HG03139 (cell line): ENCODE data around the gene OPTC.

ENCODE experiments used
- ATAC-seq: cut with Tn5 transposase; IDR thresholded peaks from one replicate; pipeline ENCODE4 v1.9.1; 2021; ENCODE audit not compliant: unreplicated experiment

OPTC gene

DNA sequence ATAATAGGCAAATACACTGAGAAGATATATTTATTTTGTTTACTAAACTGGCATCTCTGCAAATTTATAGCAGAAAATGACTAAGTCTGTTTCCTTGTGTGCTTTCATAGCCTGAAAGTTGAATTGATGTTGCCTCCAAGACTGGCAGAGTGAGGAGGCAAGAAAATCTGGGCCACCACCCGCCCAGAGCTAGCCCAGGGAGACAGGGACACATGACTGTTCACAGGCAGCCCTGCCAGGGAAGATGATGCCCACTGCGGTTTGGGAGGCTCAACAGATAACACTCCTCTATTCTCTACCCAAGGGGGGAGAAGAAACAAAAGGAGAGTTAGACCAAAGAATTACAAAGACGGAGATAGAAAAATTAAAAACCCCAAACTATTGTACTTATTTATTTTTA, 37.1 kb downstream of the OPTC start:
- ATAC-seq: no peak

DNA sequence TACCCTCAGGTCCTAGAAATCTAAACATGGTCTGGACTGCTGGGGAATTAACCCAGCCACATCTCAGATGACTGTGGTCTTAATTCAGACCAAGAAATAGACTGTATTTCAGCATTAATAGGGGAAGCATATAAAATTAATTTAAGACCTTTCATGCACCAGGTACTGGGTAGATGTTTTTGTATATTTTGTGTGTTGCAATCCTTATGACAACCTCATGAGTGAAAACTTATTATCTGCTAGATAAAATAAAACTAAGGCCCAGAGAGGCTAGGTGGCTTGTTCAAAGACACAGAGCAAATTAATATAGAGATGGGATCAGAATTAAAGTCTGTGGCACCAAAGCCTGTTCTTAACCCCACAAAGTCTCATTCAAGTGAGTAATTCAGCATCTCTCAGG, 40.1 kb downstream of the OPTC start:
- no peak for ATAC-seq

DNA sequence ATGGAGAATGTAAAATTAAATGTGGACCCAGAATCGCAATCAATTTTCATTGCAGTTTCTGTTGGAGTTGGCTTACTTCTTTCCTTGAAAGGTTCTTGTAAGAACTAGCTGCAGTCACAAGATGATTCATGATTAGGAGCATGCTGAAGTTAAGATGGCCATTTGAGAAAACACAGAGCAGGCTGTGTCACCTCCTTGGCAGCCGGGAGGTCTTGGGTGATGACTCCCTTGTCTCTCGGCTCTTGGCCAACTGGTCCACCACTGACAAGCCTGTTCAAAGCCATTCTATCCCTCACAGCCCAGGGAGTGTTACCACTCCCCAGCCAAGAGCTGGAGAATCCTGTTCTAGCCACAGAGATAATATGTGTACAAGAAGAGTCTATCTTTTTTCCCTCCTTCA, 40.6 kb downstream of the OPTC start:
- no peak for ATAC-seq

DNA sequence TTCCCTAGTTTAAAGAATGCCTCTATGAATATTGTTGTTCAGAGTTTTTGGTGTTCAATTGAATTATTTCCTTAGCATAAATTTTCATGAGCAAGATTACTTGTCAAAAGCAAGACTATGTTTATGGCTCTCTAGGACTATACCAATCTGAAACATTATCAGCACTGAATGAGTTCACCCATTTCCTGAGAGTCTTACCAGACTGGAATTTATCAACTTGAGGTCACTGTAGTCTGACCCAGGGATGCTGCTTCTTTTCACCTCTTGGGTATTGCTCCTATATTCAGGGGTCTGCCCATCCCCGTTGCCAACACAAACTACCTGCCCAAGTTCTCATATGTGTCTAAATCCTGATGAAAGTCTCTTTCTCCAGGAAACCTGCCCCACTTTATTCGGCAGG, 42.6 kb downstream of the OPTC start:
- no peak for ATAC-seq

DNA sequence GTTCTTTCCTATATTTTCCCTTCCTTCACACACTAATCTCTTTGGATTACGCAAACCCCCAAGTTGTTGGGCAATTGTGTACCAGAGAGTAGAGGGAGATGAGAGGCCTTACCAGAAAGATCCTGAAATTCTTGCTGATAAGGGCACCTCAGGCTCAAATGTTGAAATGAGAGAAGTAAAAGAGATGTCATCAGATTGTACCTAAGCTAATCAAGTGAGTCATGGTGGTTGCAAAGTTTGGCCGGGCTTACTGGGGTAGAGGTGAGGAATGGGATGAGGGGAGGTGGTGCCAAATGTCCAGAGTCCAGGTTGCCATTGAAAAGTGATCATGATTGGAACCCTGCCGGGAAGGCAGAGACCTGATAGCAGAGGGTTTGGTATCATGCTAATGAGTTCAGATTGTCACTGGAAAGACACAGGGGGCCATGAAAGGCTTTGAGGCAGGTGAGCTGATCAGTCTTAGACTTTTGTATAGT, 43.1 kb downstream of the OPTC start:
- no peak for ATAC-seq

DNA sequence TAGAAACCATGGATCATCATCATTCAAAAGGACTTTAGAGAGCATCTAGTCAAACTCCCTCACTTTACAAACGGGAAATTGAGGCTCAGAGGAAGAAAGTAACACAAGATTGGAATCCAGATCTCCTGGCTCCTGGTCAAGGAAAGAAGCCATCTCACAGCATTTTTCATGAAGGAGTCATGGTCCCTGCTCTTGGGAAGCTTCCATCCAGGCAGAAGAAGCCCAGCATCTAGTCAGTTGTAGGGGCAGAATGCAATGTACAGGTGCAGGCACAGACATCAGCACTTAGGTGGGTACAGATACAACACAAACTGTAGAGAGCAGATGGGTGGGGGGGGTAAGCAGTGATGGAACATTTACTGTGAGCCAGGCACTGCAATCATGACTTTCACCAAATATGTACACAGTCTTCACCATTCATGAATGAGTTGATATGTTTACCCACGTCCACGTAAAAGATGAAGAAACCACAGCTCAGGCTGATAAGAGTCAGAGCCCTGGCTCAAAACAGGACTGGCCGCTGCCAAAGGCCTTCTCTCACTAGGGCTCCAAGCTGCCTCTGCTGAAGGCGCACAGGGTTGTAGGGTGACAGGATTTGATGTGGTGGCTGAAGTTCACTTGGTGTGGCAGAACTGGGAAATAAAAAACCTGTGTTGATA, 44.0 kb downstream of the OPTC start:
- ATAC-seq: no peak

DNA sequence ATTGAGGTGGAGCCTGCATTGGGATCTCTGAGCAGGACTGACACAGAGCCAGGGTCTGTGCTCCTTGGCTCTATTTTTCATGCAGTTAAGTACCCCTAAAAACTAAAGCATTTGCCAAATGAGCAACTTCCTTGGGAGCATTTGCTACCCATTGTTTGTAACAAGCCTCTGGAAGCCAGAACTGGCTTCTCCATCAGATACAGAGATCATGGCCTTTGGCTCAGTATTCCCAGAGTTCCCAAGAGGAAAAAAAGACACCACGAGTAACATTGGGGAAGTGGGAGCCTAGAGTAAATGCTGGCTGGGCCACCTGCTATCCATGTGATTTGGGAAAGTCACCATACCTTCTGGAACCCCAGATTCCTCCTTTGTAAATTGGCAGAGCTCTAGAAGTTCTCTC, 44.8 kb downstream of the OPTC start:
- ATAC-seq: no peak

DNA sequence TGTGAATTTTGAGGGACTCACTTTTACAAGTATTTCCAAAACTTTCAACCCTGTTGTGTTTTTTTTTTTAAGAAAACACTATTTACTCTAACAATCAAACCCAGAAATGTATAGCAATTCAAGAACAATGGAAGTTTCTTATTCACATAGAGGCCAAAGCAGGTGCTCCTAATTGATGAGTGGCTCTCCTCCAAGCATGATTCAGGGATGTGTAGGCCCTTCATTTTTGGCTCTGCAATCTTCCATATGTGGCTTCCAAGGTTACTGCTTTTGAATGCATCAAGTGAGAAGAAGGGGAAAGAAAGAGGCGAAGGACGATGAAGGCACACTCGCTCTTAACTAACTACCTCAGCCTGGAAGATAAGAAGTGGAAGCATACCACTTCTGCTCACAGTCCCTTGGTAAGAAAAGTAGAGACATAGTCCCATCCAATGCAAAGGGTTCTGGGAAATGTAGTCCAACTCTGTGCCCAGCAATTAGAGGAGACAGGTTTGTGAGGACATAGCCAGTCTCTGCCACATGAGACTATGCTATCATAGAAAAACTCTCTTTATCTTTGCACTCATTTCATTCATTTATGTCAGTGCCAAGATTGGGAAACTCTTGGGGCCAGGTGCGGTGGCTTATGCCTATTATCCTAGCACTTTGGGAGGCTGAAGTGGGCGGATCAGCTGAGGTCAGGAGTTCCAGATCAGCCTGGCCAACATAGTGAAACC, 46.0 kb downstream of the OPTC start:
- no peak for ATAC-seq

DNA sequence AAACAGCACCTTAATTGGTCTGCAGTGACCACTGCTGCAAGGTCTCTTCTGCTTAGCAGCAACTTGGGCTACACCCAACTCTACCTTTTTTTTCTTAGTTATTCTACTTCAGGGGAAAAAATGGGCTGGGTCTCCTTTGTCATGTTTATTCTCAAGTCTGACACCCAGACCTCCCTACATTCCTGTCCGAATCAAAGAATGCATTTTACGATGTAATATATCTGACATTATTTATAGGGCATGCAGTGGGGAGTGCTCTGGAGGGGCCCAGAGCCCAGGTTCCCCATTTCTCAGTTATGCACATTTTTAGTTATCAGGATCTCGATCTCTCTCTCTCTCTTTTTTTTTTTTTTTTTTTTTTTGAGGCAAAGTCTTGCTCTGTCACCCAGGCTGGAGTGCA, 50.5 kb downstream of the OPTC start:
- ATAC-seq: no peak

DNA sequence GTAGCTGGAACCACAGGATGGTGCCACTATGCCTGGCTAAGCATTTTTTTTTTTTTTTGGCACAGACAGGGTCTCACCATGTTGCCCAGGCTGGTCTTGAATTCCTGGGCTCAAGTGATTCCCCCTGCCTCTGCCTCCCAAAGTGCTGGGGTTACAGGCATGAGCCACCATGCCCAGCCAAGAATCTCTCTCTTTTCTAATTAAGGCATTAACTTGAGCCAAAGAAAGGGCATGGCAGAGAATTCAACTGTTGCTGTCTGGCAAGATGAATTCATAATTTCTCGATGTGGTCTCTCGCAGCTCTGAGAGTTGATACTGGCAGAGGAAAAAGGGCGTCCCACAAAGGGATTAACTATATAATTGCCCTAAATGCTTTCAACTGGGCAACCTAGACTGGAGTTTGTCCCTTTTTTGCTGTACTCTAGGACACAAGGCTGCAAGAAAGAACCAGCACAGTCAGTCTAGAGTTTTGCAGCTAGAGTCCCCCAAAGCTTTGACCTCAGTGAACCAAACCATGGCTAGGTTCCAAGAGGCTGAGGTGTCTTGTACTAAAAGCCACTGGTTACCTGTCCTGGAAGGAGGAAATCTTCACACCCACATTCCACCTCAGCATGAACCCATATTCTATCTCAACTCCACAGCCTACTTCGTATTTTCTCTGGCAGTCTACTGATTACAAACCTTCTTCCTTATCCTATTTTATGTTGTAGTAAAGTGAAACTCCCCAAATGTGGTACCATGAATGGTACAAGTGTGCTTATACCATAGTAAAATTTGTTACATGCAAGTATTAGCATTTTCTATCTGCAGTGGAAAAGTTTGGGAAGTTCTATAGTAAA, 51.2 kb downstream of the OPTC start:
- ATAC-seq: no peak

DNA sequence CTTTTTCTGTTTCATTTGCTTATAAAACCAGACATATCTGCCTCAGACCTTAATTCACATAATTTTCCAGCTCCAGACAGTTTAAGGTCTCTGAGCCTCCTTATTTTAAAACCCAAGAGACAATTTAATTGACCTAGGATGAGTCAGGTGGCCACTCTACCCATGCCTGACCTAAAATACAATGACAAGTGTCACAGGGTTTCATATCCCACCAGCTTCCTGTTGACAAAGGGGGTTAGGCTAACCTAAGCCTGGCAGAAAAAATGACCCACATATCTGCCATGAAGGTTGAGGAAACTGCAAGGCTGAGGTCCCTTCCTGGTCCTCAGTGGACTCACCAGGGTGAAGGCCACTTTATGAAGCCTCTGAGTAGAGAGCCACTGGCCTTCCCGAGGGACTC, 52.3 kb downstream of the OPTC start:
- no peak for ATAC-seq

DNA sequence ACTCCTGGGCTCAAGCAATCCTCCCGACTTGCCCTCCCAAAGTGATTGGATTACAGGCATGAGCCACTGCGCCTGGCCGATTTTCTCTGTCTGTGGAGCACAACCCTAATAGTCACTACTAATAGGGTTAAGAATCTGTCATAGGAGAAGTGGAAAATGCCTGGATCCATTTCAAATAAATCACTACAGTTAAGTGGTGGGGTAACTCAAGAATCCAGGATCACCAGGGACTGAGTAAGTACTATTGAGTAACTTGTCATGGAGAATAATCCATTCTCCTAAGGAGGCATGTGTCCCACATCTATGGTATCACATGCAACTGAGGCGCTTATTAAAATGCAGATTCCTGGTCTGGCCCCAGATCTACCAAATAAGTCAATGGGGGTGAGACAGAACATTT, 53.2 kb downstream of the OPTC start:
- no peak for ATAC-seq

DNA sequence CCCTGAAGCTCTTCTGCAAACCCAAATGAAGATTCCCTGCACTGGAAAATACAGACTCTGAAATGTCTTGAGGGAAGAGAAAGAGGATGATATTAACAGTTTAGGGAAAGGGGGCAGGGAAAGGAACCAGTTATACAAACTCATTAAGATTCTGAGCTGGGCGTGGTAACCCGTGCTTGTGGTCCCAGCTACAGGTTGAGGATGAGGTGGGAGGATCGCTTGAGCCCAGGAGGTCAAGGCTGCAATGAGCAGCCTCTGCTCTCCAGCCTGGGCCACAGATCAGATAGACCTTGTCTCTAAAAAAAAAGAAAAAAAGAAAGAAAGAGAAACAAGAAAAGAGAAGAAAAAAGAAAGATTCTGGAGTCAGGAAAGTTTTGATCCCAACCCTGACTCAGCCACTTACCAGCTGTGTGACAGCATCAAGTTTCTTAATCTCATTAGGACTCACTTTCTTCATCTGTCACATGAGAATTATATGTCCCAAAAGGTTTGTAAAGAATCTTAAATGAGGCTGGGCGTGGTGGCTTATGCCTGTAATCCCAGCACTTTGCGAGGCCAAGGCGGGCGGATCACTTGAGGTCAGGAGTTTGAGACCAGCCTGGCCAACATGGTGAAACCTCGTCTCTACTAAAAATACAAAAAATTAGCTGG, 53.9 kb downstream of the OPTC start:
- no peak for ATAC-seq

DNA sequence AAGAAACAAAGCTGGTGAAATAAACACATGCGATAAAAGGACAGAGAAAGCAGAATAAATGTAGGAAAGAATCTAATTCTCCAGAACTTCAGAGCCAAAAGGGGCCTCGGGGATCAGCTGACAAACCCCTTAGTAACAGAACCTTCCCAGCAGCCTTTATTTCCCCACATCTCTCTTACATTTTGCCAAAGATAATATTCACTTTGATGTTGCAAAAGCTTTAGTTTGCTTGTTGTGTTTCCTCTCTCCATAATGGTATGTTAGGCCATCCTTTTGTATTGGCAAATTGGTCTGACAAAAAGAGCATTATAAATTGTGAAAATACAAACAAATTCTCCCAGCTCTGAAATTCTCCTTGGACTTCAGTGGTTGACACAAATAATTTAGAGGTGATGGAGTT, 54.9 kb downstream of the OPTC start:
- no peak for ATAC-seq

DNA sequence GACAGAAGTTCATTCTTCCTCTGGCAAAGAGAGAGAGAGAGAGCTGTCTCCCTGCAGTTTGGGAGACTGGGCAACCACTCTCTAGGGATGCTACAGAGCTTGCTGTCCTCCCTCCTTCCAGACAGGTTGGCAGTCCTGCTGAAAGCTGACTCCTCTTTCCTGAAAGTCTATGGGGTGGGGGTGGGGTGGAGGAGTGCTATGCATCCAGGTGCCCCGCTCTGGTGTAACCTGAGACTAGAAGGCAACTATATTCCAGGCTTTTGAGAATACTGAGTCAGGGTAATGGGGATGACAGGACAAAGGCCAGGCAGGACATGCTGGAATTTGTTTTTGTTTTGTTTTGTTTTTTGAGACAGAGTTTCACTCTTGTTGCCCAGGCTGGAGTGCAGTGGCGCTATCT, 55.4 kb downstream of the OPTC start:
- ATAC-seq: no peak

DNA sequence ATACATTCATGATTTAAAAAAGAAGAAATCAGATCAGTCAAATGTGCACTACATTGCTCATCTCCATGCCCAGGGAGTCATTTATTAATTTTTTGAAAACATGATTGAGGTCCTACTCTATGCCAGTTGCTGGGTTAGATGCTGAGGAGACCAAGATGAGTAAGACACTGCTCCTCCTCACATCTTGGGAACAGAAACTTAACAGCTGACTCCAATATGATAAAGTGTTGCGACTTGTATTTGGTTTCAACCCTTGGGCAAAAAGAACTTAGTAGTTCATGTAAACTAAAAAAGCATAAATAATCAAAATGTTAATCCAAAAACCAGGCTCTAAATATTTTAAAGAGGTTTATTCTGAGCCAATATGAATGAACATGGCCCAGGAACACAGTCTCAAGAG, 56.9 kb downstream of the OPTC start:
- ATAC-seq: no peak

DNA sequence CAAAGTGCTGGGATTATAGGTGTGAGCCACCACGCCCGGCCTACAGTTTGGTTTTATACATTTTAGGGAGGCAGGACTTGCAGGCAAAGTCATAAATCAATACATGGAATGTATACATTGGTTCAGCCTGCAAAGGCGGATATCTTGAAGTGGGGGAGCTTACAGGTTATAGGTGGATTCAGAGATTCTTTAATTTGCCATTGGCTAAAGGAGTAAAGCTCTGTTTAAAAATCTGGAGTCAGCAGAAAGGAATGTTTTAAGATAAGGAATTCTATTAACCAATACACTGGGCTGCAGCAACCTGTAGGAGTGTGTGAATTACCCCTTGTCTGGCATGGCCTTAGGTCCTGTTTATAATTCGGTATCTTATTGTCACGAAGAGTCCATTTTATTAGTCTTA, 57.6 kb downstream of the OPTC start:
- no peak for ATAC-seq

DNA sequence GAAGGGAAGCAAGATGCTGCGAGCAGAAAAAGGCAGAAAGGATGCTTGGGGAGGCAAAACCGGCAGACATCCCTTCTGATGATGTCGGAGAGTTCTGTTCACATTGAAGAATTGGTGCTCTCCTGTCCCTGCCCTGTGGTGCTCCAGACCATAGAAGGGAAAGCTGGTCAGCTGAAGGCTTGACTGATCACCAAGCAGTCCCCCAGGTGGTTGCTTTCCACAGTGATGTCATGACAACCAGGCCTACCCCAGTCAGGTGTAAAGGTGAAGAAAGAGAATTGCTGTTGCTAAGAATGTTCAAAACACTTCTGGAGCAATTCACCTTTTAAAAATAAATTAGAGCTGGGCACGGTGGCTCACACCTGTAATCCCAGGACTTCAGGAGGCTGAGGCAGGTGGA, 59.5 kb downstream of the OPTC start:
- no peak for ATAC-seq

DNA sequence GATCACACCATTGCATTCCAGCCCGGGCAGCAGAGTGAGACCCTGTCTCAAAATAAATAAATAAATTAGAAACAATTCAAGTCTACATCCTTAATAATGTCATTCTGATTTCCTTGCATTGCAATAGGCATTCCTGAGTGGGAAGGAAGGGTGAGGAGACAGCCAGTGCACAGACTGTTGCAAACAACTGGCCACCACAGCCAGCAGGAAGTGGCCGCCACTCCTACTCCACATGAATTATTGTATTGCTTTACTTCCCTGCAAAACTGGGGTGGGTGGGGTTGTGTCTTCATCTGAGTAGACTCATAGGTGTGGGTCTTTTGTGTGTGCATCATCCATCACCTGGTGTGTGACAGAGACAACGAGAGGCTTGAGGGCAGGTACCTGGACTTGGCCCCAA, 60.1 kb downstream of the OPTC start:
- ATAC-seq: no peak

DNA sequence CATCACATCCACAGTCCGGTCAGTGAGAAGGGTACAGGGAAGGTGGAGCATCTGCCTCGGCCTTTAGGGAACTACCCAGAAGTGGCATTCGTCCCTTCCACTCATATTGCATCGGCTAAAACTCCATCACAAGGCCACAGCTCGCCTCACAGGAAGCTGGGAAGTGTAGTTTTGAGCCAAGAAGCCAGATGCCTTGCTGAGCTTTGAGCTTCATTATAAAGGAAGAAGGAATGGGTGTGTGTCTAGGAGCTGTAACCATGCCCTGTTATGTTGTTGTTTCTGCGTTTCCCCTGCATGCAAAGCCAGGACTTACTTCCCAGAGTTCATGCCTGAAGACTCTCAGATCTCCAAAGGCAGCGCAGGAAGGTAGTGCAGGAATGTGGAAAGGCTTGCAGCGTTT, 61.1 kb downstream of the OPTC start:
- ATAC-seq: no peak

DNA sequence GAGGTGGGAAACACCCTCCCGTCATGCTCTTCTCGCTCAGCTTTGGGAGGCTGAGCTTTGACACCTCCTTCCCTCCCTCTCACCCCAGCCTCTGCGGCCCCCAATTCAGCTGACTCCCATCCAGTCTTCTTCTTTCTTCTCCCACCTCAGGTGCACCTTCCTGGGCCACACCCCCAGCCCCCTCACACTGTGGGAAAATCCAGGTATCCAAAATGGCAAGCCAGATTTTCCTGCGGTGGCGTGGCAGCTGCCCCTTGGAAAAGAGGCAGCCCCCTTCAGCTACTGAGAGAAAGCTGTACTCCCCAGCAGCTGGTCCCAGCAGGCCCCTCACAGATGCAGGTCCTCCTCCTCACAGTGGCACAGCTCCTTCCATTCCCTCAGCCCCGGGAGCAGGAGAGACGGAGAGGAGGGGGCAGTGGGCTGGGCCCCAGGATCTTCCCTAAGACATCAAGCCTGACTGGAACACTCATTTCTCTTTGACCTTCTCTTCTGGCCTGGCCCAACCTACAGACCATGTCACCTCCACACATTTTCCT, 61.6 kb downstream of the OPTC start:
- no peak for ATAC-seq
